ENCODE results near the gene ZNF318.

GRCh38 chr6:43339168-43339567, 30.3 kb downstream of the ZNF318 start:
- TF ChIP-seq CTCF (IDR thresholded peaks at IDR 0.05; ENCODE audit: insufficient read depth, low read length, poor library complexity, severe bottlenecking) = no peak
- no peak for TF ChIP-seq EZH2phosphoT487 (conservative IDR thresholded peaks at IDR 0.05; ENCODE audit: low read length)
